ENCODE data around the gene ADAMTS15.
"Not testable (repeated sequence)": the region's sequence is repeated elsewhere in the genome, so short reads cannot be mapped to it uniquely, and the experiment has no call there.

Gene ADAMTS15

GRCh38 chr11:130438401-130439159 is 9.9 kb upstream of the ADAMTS15 start:
- DNase-seq = not testable (repeated sequence)

- DNase-seq = no peak
Measured at GRCh38 chr11:130439160-130439519, 9.3 kb upstream of the ADAMTS15 start.

- DNase-seq = no peak
Measured at GRCh38 chr11:130439876-130440275, 8.6 kb upstream of the ADAMTS15 start.

GRCh38 chr11:130441719-130442118 is 6.7 kb upstream of the ADAMTS15 start:
- DNase-seq = no peak

- DNase-seq = no peak
Measured at GRCh38 chr11:130442737-130443136, 5.7 kb upstream of the ADAMTS15 start.

- DNase-seq = no peak
Measured at GRCh38 chr11:130445788-130446187, 2.7 kb upstream of the ADAMTS15 start.

- no peak for DNase-seq
Measured at GRCh38 chr11:130448039-130448415, 418 bp upstream of the ADAMTS15 start.

GRCh38 chr11:130449310-130449990 is 1.0 kb downstream of the ADAMTS15 start:
- no peak for DNase-seq

GRCh38 chr11:130449996-130450769 is 1.7 kb downstream of the ADAMTS15 start:
- DNase-seq = no peak

- no peak for DNase-seq
Measured at GRCh38 chr11:130451231-130452019, 3.0 kb downstream of the ADAMTS15 start.

- no peak for DNase-seq
Measured at GRCh38 chr11:130452176-130452575, 3.7 kb downstream of the ADAMTS15 start.

GRCh38 chr11:130452940-130453339 is 4.5 kb downstream of the ADAMTS15 start:
- no peak for DNase-seq

- DNase-seq = no peak
Measured at GRCh38 chr11:130454491-130455252, 6.2 kb downstream of the ADAMTS15 start.

GRCh38 chr11:130455483-130456127 is 7.2 kb downstream of the ADAMTS15 start:
- DNase-seq = no peak

GRCh38 chr11:130456286-130456685 is 7.8 kb downstream of the ADAMTS15 start:
- DNase-seq = no peak

GRCh38 chr11:130457623-130458409 is 9.4 kb downstream of the ADAMTS15 start:
- no peak for DNase-seq

- no peak for DNase-seq
Measured at GRCh38 chr11:130458410-130458729, 9.9 kb downstream of the ADAMTS15 start.

- no peak for DNase-seq
Measured at GRCh38 chr11:130459521-130459920, 11.1 kb downstream of the ADAMTS15 start.

- DNase-seq = no peak
Measured at GRCh38 chr11:130462101-130462885, 13.8 kb downstream of the ADAMTS15 start.

GRCh38 chr11:130462931-130463330 is 14.5 kb downstream of the ADAMTS15 start:
- no peak for DNase-seq
